T-helper 1 cell treated with Interleukin-12 subunit alpha and Interleukin-12 subunit beta and Interleukin-4 antibody, amounts not matched to agents 30 ng/mL and 1 ng/mL, for 36 hours (primary cell): Measurements from ENCODE around the gene STX1B. TPM values are rescaled to one million over a fixed set of nuclear protein-coding genes. Genes with fewer than 3 reads are reported as not detected.

Source experiments
- intact Hi-C: fragments of 100-400 bp; cut with micrococcal nuclease; formaldehyde crosslinking; loops from one replicate; pipeline ENCODE4 v1.15.1; 2024
- total RNA-seq: library from RNA; stranded (reverse); gene quantifications from 2 replicates; pipeline ENCODE4 v1.2.3, GENCODE V29; 2022

Gene STX1B
- total RNA-seq, 1 donor from 2014 or later: 1.5 TPM

DNA sequence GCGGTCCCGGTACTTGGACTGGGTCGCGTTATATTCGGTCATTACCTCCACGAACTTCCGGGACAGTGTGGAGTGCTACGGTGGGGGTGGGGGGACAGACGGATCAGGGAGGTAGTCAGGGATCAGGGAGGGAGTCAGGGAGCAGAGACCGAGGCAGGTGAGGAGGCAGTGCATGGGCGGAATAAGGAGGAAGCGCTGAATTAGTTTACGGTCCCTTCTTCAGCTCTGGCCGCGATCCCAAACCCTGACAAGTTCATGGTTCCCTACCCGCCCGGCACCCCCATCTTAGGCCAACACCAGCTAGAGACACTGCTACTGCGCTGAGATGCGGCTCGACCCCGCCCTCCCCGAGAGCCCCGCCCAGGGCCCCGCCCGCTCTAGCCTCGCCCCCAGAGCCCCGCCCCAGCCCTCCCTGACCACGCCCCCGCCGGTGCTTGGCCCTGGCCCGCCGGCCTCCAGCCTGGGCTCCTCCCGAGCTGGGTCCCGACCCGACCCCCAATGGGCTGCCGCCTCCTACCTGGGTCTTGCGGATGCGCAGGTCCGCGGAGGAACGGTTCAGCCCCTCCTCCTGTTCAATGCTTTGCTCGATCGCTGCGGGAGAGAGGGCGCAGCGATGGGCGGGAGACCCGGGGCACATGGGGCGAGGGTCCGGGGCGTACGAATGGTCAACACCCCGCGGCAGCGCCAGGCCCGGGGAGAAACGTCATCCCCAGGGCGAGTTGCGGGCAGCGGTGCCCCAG lies 13.3 kb downstream of the STX1B start:
- intact Hi-C loops: loop anchor here (1.0 to 10.0 kb wide), 15 partner anchors 12 to 876 kb away; partner anchors contain the start of genes ARMC5, CFAP119, COX6A2 and HSD3B7

DNA sequence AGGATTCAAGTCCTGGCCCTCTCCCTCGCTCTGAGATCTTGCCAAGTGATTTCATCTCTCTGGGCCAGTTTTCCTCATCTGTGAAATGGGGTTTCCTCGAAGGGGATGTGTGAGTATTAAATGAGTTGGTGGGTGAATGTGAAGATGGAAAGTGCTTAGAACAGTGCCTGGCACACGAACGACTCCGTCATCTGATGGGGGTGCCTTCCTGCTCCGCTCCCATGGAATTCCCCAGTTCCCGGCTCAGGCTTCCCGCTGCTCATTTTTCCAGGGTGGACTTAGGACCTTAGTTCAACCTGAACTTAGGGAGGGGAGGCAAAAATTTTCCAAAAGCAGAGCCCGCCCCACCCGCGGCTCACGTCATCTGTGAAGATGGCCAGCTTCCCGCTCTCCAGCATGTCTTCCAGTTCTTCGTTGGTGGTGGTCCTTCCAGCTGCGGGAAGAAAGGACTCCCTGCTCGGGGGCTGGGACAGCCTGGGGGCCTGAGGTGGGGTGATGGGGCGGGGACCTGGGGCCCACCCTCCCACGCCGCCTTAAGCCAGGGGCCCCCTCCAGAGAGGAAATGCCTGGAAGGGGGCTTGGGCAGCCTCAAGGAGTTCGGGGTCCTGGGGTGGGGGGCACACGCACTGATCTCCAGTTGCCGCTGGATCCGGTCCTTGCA lies 14.0 kb downstream of the STX1B start:
- intact Hi-C loops: loop anchor here (5.0 to 10.0 kb wide), 3 partner anchors 181 to 428 kb away; partner anchors contain the start of genes COX6A2 and ITGAX

DNA sequence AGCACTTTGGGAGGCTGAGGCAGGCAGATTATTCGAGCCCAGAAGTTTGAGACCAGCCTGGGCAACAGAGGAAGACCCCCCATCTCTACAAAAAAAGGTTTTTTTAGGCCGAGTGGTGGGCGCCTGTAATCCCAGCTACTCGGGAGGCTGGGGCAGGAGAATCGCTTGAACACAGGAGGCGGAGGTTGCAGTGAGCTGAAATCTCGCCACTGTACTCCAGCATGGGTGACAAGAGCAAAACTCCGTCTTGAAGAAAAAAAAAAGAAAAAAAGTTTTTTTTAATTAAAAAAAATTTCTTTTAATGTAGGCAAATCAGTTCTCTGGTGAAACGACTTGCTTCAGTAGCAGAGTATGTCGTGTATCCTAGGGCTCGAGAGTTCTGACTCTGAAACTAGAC lies 14.5 kb downstream of the STX1B start:
- intact Hi-C loops: loop anchor here (5.0 to 10.0 kb wide), 3 partner anchors 181 to 429 kb away; partner anchors contain the start of genes COX6A2 and ITGAX

DNA sequence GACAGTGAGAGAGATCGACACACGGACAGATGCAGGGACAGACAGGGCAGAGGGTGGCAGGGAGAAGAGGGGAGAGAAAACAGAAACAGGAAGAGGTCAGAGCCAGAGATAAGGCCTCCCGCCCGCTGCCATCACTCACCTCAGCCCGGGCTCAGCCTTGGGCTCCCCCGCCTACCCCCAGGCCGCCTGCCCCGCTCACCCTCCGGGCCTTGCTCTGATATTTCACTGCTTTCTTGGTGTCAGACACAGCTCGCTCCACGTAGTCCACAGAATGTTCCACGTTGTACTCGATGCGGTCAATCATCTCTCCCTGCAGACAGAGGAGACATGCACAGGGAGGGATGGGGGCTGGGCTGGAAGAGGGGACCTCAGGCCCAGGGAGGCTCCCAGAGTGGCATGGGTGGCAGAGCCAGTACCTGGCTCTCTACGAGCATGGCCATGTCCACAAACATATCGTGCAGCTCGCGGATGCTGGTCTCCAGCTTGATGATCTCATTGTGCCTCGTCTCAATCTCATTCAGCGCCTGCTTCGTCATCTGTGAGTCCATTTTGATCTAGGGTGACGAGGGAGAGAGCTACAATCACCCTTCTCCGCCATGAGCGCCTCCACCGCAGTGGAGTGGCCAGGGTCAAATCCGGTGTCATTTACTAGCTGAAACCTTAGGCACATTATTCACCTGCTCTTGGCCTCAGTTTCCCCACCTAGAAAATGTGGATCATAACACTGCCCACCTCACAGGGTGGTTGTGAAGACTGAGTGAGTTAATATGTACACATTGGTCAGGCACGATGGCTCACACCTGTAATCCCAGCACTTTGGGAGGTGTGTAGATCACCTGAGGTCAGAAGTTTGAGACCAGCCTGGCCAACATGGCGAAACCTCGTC lies 17.3 kb downstream of the STX1B start:
- intact Hi-C loops: loop anchor here (10.0 kb wide), 2 partner anchors 362 to 432 kb away; partner anchors contain the start of genes COX6A2 and ITGAX

DNA sequence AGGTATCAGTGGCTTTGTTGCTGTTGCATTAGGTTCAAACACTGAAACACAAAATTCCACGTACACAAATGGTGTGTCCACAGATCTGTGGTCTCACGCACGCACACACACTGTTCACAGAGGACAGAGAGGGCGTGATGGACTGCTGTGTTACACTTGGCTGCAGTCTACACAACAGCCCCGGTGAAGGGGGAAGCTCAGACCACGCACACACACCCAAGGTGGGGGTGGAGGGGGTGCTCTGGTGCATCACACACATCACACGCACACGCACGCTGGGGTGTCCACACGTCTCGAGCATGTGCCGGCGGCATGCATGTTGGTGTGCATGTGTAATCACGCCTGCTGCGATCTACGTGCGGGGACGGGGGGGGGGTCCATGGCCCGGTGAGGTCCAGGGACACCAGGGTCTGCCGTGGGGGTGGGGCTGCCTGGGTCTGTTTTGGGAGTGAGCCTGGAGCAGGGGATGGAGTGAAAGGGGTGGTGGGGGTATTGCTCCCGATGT lies 18.1 kb downstream of the STX1B start:
- intact Hi-C loops: loop anchor here (10.0 kb wide), 2 partner anchors 362 to 432 kb away; partner anchors contain the start of genes COX6A2 and ITGAX

DNA sequence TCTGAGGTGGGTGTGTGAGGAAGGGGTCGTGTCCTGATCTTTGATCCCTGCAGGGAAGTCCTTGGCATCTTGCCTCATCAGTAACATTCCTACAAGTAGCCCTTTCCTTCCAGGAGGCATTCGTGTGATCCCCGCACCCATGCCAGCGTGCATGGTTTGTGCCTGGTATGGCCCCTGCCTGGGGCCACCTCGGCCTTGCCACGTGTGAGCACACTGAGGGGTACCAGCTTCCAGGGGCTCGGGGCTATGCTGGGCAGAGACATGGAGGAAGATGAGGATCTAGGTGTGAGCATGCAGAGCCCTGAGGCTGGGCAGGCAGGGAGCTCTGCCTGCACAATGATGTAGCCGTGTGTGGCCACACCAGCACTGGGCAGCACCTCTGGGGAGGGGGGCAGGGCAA lies 19.4 kb downstream of the STX1B start:
- intact Hi-C loops: loop anchor here (10.0 kb wide), 2 partner anchors 364 to 434 kb away; partner anchors contain the start of genes COX6A2 and ITGAX

DNA sequence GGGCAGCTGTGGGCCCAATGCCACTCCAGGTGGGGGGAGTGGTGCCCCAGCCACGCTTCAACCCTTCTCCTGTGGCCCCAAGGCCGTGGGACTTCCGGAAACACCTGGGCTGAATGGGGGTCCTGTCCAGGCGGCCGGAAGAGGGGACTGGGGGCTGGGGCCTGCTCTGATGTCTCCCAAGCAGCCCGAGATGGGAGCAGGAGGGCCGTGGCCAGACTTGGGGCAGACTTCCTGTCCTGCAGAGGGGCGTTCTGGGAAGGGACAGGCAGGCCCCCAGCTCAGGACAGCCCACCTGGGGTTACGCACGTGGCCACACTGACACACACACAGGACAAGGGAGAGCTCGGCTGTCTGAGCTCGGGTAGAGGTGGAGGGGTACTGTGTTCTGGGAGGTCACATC lies 20.3 kb downstream of the STX1B start:
- intact Hi-C loops: loop anchor here (10.0 kb wide), 2 partner anchors 365 to 435 kb away; partner anchors contain the start of genes COX6A2 and ITGAX

DNA sequence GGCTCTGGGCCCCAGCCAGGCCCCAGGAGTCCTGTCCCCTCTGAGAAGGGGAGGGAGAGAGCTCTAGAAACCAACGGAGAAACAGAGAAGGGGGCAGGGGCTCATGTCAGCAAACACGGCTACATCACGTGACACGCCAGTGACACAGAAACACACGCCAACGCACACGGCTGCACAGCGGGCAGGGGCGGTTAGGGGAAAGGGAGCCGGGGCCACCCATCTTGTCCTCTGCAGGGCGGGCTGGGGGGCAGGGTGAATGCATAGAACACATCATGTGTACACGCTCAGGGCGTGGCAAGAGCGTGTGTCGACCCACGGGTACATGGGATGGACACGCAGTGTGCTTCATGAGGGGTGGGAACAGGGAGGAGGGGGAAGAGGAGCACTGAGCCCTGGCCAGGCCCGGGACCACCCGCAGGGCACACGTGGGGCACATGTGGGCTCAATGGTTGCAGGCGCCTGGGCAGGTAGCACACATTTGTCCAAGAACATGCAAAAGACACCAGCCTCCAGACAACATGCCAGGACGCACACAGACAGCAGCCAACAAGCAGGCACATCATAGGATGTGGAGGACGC lies 20.9 kb downstream of the STX1B start:
- intact Hi-C loops: loop anchor here (10.0 kb wide), 3 partner anchors 365 to 875 kb away; partner anchors contain the start of genes COX6A2 and ITGAX

DNA sequence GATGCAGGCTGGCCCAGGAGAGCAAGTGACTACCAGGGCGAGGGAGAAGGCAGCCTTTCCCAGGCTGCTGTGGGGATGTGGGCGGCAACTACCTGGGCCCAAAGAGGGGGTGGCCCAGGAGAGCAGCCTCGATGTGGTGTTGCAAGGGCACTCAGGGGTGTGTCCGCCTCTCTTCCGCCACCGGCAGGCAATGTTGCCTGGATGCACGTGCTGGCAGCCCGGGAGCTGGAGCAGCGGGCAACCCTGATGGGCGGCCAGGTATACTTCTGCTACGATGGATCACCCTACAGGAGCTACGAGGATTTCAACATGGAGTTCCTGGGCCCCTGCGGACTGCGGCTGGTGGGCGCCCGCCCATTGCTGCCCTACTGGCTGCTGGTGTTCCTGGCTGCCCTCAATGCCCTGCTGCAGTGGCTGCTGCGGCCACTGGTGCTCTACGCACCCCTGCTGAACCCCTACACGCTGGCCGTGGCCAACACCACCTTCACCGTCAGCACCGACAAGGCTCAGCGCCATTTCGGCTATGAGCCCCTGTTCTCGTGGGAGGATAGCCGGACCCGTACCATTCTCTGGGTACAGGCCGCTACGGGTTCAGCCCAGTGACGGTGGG lies 22.8 kb downstream of the STX1B start:
- intact Hi-C loops: loop anchor here (10.0 kb wide), 1 partner anchor 877 kb away; no protein-coding TSS in a partner anchor

DNA sequence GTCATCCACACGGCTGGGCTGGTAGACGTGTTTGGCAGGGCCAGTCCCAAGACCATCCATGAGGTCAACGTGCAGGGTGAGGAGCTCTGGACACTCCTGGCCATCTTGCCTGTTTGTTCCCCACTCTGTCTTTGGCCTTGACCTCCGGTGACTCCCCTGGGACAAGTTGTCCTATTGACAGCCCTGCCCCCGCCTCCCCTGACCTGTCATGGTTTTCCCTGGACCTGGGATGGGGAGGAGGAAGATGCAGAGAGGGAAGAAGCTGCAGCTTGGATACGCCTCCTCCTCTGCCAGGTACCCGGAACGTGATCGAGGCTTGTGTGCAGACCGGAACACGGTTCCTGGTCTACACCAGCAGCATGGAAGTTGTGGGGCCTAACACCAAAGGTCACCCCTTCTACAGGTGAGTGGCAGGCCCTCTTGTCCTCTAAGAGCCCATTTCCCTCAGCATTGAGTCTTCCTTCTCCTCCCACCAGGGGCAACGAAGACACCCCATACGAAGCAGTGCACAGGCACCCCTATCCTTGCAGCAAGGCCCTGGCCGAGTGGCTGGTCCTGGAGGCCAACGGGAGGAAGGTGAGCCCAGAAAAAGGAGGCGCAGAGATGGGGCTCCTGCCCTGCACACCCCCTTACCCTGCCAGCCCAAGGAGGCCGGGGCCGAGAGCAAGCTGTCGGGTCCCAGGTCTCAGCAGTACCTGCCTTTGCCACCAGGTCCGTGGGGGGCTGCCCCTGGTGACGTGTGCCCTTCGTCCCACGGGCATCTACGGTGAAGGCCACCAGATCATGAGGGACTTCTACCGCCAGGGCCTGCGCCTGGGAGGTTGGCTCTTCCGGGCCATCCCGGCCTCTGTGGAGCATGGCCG lies 24.1 kb downstream of the STX1B start:
- intact Hi-C loops: loop anchor here (10.0 kb wide), 1 partner anchor 878 kb away; no protein-coding TSS in a partner anchor

DNA sequence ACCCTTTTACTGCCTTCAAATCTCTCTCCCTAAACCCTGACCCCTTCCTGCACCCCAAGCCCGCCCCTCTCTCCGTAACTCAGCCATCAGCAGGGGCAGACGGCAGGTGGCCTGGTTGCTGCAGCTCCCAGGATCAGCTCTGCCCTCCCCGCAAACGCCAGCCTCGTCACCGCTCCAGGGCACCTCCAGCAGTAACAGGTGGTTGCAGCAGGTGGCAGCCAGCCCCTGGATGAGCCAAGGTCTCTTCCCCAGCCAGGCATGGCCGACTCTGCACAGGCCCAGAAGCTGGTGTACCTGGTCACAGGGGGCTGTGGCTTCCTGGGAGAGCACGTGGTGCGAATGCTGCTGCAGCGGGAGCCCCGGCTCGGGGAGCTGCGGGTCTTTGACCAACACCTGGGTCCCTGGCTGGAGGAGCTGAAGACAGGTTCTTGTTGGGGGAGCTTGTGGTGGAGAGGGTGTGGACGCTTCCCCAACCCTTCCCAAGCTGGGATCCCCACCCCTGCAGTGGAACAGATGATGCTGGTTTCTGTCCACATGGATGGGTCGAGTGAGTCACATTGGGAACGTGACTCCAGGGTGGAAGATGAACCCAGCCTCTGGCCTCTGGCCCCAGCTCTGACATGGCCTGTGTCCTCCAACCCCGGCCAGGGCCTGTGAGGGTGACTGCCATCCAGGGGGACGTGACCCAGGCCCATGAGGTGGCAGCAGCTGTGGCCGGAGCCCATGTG lies 24.9 kb downstream of the STX1B start:
- intact Hi-C loops: loop anchor here (1.0 to 10.0 kb wide), 8 partner anchors 12 to 879 kb away; partner anchors contain the start of genes STX4, VKORC1, ZNF646 and ZNF668

DNA sequence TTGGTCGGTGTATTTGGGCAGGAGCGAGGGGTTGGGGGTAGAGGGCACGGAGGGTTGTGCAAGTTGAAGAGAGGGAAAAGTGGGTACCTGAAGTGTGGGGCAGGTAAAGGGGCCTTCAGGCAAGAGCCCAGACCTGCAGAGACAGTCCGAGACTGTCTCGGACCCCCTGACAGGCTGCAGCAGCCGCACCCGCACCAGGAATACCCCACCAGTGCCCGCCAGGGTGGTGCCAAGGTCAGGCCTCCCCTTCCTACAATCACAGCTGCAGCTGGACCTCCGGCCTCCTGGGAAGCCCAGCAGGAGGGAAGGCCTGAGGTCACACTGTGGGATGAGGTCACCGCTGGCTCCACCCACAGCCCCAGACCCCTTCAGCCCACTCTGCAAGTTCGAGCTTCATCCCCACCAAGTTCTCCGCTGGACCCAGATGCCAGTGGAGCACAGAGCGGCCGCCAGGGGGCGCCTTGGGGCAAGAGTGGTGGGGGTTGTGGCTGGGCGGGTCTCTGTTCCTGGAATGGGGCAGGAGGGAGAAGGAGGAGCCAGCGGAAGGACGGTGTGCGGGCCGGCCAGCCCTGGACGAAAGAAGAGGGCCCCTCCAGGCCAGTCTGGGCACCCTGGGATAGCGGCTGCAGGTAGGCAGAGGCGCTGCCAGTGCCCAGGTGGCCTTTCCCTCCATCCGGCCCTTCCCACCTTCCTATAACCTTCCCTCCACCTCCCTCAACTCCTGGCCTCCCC lies 25.6 kb downstream of the STX1B start, which contains the start of gene HSD3B7:
HSD3B7 (plus strand) TSS at position 539 of the 732 bp plus-strand sequence. CDS start 452 bp downstream, outside the sequence.
- intact Hi-C loops: loop anchor here (1.0 to 10.0 kb wide), 8 partner anchors 12 to 880 kb away; partner anchors contain the start of genes STX4, VKORC1, ZNF646 and ZNF668

DNA sequence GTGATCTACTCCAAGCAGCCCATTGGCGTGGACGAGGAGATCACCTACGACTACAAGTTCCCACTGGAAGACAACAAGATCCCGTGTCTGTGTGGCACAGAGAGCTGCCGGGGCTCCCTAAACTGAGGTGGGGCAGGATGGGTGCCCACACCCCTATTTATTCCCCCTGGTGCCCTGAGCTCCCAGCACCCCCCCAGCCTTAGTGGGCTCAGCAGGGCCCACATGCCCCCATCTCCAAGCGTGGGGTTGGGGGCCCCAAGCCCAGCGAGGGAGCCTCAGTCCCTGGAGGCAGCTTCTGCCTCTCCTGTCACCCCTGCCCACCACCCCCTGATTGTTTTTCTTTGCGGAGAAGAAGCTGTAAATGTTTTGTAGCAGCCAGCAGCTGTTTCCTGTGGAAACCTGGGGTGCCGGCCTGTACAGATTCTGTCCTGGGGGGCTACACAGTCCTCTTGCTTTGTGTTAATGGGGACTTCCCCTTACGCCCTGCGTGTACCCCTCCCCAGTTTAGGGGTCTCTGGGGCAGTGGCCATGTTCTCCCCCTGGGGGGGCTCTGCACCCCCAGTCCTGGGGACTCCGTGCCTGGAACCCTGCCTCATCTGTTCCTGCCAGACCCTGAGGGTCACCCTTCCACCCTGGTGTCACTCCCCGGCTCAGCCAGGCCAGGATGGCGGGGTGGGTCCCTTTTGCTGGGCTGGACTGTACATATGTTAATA lies 26.4 kb downstream of the STX1B start:
- intact Hi-C loops: loop anchor here (10.0 kb wide), 1 partner anchor 881 kb away; no protein-coding TSS in a partner anchor

DNA sequence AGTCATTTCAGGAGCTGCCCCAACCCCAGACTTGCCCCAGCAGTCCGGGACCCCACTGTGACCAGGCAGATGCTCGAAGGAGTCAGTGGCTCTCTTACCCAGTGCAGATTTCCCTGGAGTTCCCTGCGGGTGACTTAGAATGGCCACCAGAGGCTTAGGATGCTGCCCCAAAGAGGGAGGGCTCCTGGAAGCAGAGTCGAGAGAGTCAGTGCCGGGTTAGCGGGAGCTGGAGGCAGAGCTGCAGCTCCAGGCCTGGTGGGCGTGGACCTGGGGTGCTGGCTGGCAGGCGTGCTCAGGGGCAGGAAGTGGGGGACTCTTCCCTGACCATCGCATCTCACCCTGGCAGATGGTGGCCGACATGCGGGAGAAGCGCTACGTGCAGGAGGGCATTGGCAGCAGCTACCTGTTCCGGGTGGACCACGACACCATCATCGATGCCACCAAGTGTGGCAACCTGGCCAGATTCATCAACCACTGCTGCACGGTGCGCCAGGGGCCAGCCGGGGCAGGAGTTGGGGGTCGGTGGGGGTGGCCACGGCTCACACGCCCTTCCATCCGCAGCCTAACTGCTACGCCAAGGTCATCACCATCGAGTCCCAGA lies 27.0 kb downstream of the STX1B start:
- intact Hi-C loops: loop anchor here (10.0 kb wide), 1 partner anchor 881 kb away; no protein-coding TSS in a partner anchor

DNA sequence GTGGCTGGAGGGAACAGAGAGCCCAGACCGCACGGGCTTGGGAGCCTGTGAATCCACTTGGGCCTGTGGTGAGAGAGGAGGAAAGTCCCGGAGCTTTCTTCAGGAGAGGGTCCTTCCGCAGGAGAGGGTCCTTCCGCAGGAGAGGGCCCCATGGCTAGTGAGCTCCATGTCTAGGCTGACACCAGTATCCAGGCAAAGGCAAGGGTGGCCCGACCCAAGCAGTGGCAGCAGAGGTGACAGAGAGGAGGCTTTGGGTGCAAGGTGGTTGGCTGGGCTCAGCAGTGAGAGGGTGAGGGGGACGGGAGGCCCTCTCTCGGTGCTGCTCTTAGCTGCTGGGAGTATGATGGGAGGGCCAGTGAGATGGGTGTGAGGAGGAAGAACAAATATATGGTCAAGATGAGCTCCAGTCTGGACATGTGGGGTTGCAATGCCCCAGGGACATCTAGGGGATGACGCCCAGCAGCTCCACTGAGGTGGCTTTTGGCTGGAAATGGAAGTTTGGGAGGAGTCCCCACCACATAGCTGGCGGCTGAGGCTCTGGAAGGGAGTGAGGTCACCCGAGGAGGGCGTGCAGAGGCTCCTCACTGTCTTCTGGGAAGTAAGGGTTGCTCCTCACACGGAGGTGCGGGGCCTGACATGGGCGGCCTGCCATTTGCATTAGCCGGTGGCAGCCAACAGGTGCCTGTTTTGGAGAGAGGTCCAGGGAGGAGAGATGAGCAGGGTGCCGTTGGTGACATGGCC lies 27.7 kb downstream of the STX1B start:
- intact Hi-C loops: loop anchor here (10.0 kb wide), 1 partner anchor 882 kb away; no protein-coding TSS in a partner anchor
